Aorta (tissue), 5 donors: ENCODE results near the gene DNAH11. TPM values are rescaled to one million over a fixed set of nuclear protein-coding genes. Genes with fewer than 3 reads are reported as not detected.

ENCODE experiments used
- ATAC-seq: fragments of 200-7000 bp; cut with Tn5 transposase; one replicate; pipeline ENCODE4 v1.9.1; 2022; ENCODE audit warnings: moderate library complexity; ENCODE audit not compliant: low FRiP score
- DNase-seq, 2 donors: peaks; one replicate each; pipeline ENCODE4 v3.0.0-alpha.2; 2020
- H3K27ac ChIP-seq, 2 donors: one replicate each; pipeline ENCODE4 v1.5.1; 2013; ENCODE audit warnings: low read length in 2 of 2, mild to moderate bottlenecking in 2 of 2, moderate library complexity in 2 of 2, control low read depth in 1 of 2, inconsistent platforms in 1 of 2, low read depth in 1 of 2
- H3K27me3 ChIP-seq, 2 donors: one replicate each; pipeline ENCODE4 v1.6.1; 2013; ENCODE audit warnings: control low read depth in 1 of 2, low read length in 1 of 2, mild to moderate bottlenecking in 1 of 2, moderate library complexity in 1 of 2; ENCODE audit not compliant: insufficient read depth in 2 of 2, control insufficient read depth in 1 of 2
- H3K36me3 ChIP-seq, 2 donors: one replicate each; pipeline ENCODE4 v1.6.1; 2013; ENCODE audit warnings: control low read depth in 1 of 2, low read length in 1 of 2, mild to moderate bottlenecking in 1 of 2; ENCODE audit not compliant: insufficient read depth in 2 of 2, control insufficient read depth in 1 of 2
- H3K4me1 ChIP-seq, 2 donors: one replicate each; pipeline ENCODE4 v1.6.1; 2013; ENCODE audit warnings: low read length in 2 of 2, control low read depth in 1 of 2, mild to moderate bottlenecking in 1 of 2, moderate library complexity in 1 of 2; ENCODE audit not compliant: insufficient read depth in 2 of 2, control insufficient read depth in 1 of 2
- H3K4me3 ChIP-seq, 2 donors: one replicate each; pipeline ENCODE4 v1.5.1; 2013; ENCODE audit warnings: low read length in 2 of 2, control low read depth in 1 of 2, mild to moderate bottlenecking in 1 of 2
- H3K9me3 ChIP-seq: one replicate; pipeline ENCODE4 v1.6.1; 2013; ENCODE audit warnings: mild to moderate bottlenecking, low read length; ENCODE audit not compliant: control insufficient read depth
- WGBS, 2 donors: extraction: QIAGEN DNeasy Blood & Tissue Kit; methylation state at CpG; one replicate each; pipeline ENCODE4 v1.1.7; 2013; 5-methylcytosine and 5-hydroxymethylcytosine counted together
- intact Hi-C, 2 donors: fragments of 100-400 bp; cut with DNase I; formaldehyde crosslinking; loops; one replicate each; pipeline versions ENCODE4 v1.14.2 to v1.15.0; 2022
- polyA plus RNA-seq, 2 donors: library from polyadenylated mRNA; stranded (reverse); fragments of 200-250 nt; gene quantifications; one replicate each; pipeline ENCODE4 v1.2.3, GENCODE V29; 2013
- total RNA-seq, 2 donors: library from RNA; stranded (reverse); fragmentation: NEBNext Ultra II Directional; extraction: Animal tissue kit (Norgen Biotek cat#: 25700); gene quantifications; one replicate each; pipeline ENCODE4 v1.2.1, GENCODE V29; 2021
- donor health status: healthy with polysubstance abuse.
- donor health status: Bipolar disorder and iron deficiency.
- donor health status: DM: no; HTN: no; CAD: no.
- donor health status: DM: no; HTN: no; CAD: no.
- donor health status: DM: yes; HTN: yes; CAD: no.

The DNAH11 gene
- total and polyA plus RNA-seq, 4 donors: 2.5 to 3.3 (median 2.6) TPM; not detected in 1

GRCh38 chr7:21914671-21915070, 371.8 kb downstream of the DNAH11 start:
- Histone ChIP-seq H3K27me3 (no peaks in the 10 kb centered on the region), H3K9me3 (no peaks in the 10 kb centered on the region), H3K36me3 (no peaks in the 10 kb centered on the region), H3K4me3 (no peak overlapping the region), H3K27ac (no peak overlapping the region), H3K4me1 (no peaks in the 10 kb centered on the region)
- intact Hi-C loops: no loop called here
- ATAC-seq (no peak), DNase-seq (no peak)
- 96 to 97% methylated on average over 5 of the region's 5 CpGs for WGBS, 2 donors

- intact Hi-C loops: no loop called here
- no peak overlapping the region for H3K4me3 ChIP-seq
These were observed 372.3 kb downstream of the DNAH11 start for GRCh38 chr7:21915140-21915539.

GRCh38 chr7:21916176-21916575, 373.3 kb downstream of the DNAH11 start:
- ATAC-seq (no peak), DNase-seq (no peak)
- no peaks in the 10 kb centered on the region for H3K36me3 ChIP-seq
- no peaks in the 10 kb centered on the region for H3K27me3 ChIP-seq
- H3K4me1 ChIP-seq: no peaks in the 10 kb centered on the region
- intact Hi-C loops: no loop called here
- H3K9me3 ChIP-seq: no peaks in the 10 kb centered on the region
- no peak overlapping the region for H3K4me3 ChIP-seq
- WGBS, 2 donors: 98 to 99% methylated on average over 7 of the region's 7 CpGs
- H3K27ac ChIP-seq: no peak overlapping the region

More at GRCh38 chr7:21915140-21915539, 372.3 kb downstream of the DNAH11 start:
- no peak for DNase-seq
- Histone ChIP-seq H3K4me1 (no peaks in the 10 kb centered on the region), H3K9me3 (no peaks in the 10 kb centered on the region), H3K36me3 (no peaks in the 10 kb centered on the region), H3K27ac (no peak overlapping the region), H3K27me3 (no peaks in the 10 kb centered on the region)
- ATAC-seq: no peak
- 95 to 97% methylated on average over 3 of the region's 3 CpGs for WGBS, 2 donors

DNA sequence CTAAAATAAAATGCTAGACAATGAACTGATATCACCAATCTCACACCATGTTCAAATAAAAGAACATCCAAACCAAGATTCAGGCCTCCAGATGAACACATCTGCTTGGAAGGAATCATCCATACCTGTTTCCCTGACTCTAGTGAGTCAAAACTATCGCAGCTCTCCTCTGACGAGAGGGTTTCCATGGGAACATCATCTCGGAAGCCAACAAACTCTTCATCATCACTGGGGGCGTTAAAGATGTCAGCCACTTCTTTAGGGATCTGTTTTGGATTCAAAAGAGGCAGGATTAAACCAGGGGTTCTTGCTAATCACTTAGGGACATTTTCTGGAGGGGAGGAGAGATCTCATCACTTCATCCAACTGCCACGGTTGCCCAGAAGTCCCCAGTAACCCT, 373.8 kb downstream of the DNAH11 start:
- no peaks in the 10 kb centered on the region for H3K27me3 ChIP-seq
- H3K4me3 ChIP-seq: no peak overlapping the region
- WGBS, 2 donors: 84 to 91% methylated on average over 5 of the region's 5 CpGs
- no peaks in the 10 kb centered on the region for H3K4me1 ChIP-seq
- H3K27ac ChIP-seq: no peak overlapping the region
- ATAC-seq (no peak), DNase-seq (no peak)
- H3K9me3 ChIP-seq: no peaks in the 10 kb centered on the region
- intact Hi-C loops: no loop called here
- H3K36me3 ChIP-seq: no peaks in the 10 kb centered on the region

DNA sequence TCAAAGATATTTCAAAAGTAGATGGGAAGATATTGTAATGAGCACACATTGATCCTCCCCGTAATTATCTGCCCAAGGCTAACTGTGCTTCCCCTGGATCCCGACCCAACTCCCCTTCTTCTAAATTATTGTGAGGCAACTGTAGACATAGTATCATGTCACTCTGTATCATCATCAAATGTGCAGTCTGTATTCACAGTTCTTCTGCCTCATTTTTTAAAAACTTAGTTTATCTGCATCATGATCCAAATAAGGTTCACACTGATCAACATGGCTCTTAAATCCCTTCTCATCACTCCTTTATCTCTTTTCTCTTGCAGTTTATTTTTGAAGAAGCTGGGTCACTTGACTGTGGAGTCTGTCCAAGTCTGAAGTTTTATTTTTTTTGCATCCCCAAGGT, 375.4 kb downstream of the DNAH11 start:
- 99 to 100% methylated on average over 2 of the region's 2 CpGs for WGBS, 2 donors
- Histone ChIP-seq H3K4me1 (no peaks in the 10 kb centered on the region), H3K27ac (no peak overlapping the region), H3K4me3 (no peak overlapping the region), H3K36me3 (no peaks in the 10 kb centered on the region), H3K9me3 (peaks cover 2% of the 10 kb centered on the region), H3K27me3 (no peaks in the 10 kb centered on the region)
- no peak for ATAC-seq
- DNase-seq: no peak
- intact Hi-C loops: no loop called here

DNA sequence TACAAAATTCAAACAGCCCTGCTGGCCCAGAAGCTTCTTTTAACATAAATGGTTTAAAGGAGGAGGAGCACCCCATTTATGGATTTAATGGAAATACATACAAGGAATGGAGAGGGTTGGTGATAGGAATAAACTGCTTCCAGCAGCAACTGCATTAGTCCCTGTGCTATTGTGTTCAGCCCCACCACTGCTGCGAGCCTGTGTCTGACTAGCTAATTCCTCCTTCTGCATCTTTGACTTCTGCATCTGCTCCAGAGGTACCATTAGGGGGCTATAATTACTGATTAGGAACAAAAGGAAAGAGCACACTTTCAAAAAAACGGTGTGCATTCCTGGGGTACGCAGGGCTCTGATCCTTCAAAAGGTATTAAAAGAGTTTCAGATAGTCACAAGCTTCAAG, 378.1 kb downstream of the DNAH11 start:
- Histone ChIP-seq H3K27ac (no peak overlapping the region), H3K36me3 (no peaks in the 10 kb centered on the region), H3K27me3 (no peaks in the 10 kb centered on the region), H3K9me3 (peaks cover 4% of the 10 kb centered on the region), H3K4me1 (no peaks in the 10 kb centered on the region), H3K4me3 (no peak overlapping the region)
- no peak for DNase-seq
- intact Hi-C loops: no loop called here
- WGBS, 2 donors: 60 to 65% methylated on average over 3 of the region's 3 CpGs
- ATAC-seq: no peak

- intact Hi-C loops: no loop called here
- Histone ChIP-seq H3K9me3 (peaks cover 4% of the 10 kb centered on the region), H3K4me3 (no peak overlapping the region), H3K36me3 (no peaks in the 10 kb centered on the region), H3K4me1 (no peaks in the 10 kb centered on the region), H3K27ac (no peak overlapping the region), H3K27me3 (no peaks in the 10 kb centered on the region)
- WGBS, 2 donors: 94 to 95% methylated on average over 5 of the region's 5 CpGs
- DNase-seq (no peak), ATAC-seq (no peak)
These were observed 379.8 kb downstream of the DNAH11 start for GRCh38 chr7:21922605-21923004.

- WGBS, 2 donors: 58 to 71% methylated on average over 2 of the region's 2 CpGs
- Histone ChIP-seq H3K27ac (no peak overlapping the region), H3K9me3 (peaks cover 4% of the 10 kb centered on the region), H3K4me1 (no peaks in the 10 kb centered on the region), H3K36me3 (no peaks in the 10 kb centered on the region), H3K27me3 (no peaks in the 10 kb centered on the region), H3K4me3 (no peak overlapping the region)
- intact Hi-C loops: no loop called here
- no peak for DNase-seq
- ATAC-seq: no peak
These were observed 380.8 kb downstream of the DNAH11 start for GRCh38 chr7:21923658-21924057.

GRCh38 chr7:21926448-21926847, 383.6 kb downstream of the DNAH11 start:
- H3K4me3 ChIP-seq: no peak overlapping the region
- intact Hi-C loops: no loop called here
- ATAC-seq (no peak), DNase-seq (no peak)
- H3K36me3 ChIP-seq: no peaks in the 10 kb centered on the region
- H3K27me3 ChIP-seq: no peaks in the 10 kb centered on the region
- peaks cover 4% of the 10 kb centered on the region for H3K9me3 ChIP-seq
- WGBS, 2 donors: 99 to 100% methylated on average over 1 of the region's 1 CpG
- H3K27ac ChIP-seq: no peak overlapping the region
- H3K4me1 ChIP-seq: no peaks in the 10 kb centered on the region
